HEK293T (cell line): Measurements from ENCODE around the gene SLC35F2.

Experiments
- CTCF ChIA-PET: fragments of 350-600 bp; formaldehyde crosslinking; extraction: SDS; loops from one replicate; lab custom pipeline; 2021; ENCODE audit warnings: antibody characterized with exemption, inconsistent platforms; lab: Yijun Ruan, JAX
- POLR2A ChIA-PET: fragments of 350-600 bp; formaldehyde crosslinking; extraction: SDS; loops from one replicate; lab custom pipeline; 2020; ENCODE audit warnings: antibody characterized with exemption, inconsistent platforms; lab: Yijun Ruan, JAX
- DNase-seq: peaks from one replicate; pipeline ENCODE4 v3.0.0; 2012; ENCODE audit warnings: mixed read lengths; ENCODE audit errors: extremely low spot score
- ARNT ChIP-seq: fragments of 450-650 bp; IDR thresholded peaks from 2 replicates; pipeline ENCODE4 v1.6.1; 2017; ENCODE audit warnings: mild to moderate bottlenecking
- BHLHE40 ChIP-seq: fragments of 450-650 bp; IDR thresholded peaks from 2 replicates; pipeline ENCODE4 v1.6.1; 2016; ENCODE audit warnings: mild to moderate bottlenecking, moderate library complexity, borderline replicate concordance
- CTBP1 ChIP-seq: fragments of 450-650 bp; IDR thresholded peaks from 2 replicates; pipeline ENCODE4 v1.6.1; 2016; ENCODE audit warnings: borderline replicate concordance
- ELF4 ChIP-seq: fragments of 450-650 bp; IDR thresholded peaks from 2 replicates; pipeline ENCODE4 v1.6.1; 2017; ENCODE audit warnings: antibody characterized with exemption
- FOXA1 ChIP-seq: fragments of 450-650 bp; IDR thresholded peaks from 2 replicates; pipeline ENCODE4 v1.6.1; 2016; ENCODE audit warnings: mild to moderate bottlenecking
- FOXK2 ChIP-seq: fragments of 450-650 bp; IDR thresholded peaks from 2 replicates; pipeline ENCODE4 v1.6.1; 2016; ENCODE audit warnings: mild to moderate bottlenecking
- FOXM1 ChIP-seq: fragments of 450-650 bp; IDR thresholded peaks from 2 replicates; pipeline ENCODE4 v1.6.1; 2017; ENCODE audit warnings: mild to moderate bottlenecking, borderline replicate concordance
- HDGF ChIP-seq: fragments of 450-650 bp; IDR thresholded peaks from 2 replicates; pipeline ENCODE4 v1.6.1; 2017; ENCODE audit warnings: antibody characterized with exemption, borderline replicate concordance
- L3MBTL2 ChIP-seq: fragments of 450-650 bp; conservative IDR thresholded peaks from 2 replicates; pipeline ENCODE4 v1.6.1; 2016; ENCODE audit warnings: mild to moderate bottlenecking
- LEF1 ChIP-seq: fragments of 450-650 bp; IDR thresholded peaks from 2 replicates; pipeline ENCODE4 v1.6.1; 2017; ENCODE audit warnings: mild to moderate bottlenecking, borderline replicate concordance
- NFRKB ChIP-seq: fragments of 450-650 bp; IDR thresholded peaks from 2 replicates; pipeline ENCODE4 v1.6.1; 2016; ENCODE audit warnings: mild to moderate bottlenecking, moderate library complexity
- PKNOX1 ChIP-seq: fragments of 450-650 bp; IDR thresholded peaks from 2 replicates; pipeline ENCODE4 v1.6.1; 2016
- SP1 ChIP-seq: fragments of 450-650 bp; IDR thresholded peaks from 2 replicates; pipeline ENCODE4 v1.6.1; 2017
- SUZ12 ChIP-seq: fragments of 450-650 bp; IDR thresholded peaks from 2 replicates; pipeline ENCODE4 v1.6.1; 2016; ENCODE audit warnings: mild to moderate bottlenecking
- TARDBP ChIP-seq: fragments of 450-650 bp; IDR thresholded peaks from 2 replicates; pipeline ENCODE4 v1.6.1; 2016
- ZNF384 ChIP-seq: fragments of 450-650 bp; IDR thresholded peaks from 2 replicates; pipeline ENCODE4 v1.6.1; 2016

SLC35F2 gene

GRCh38 chr11:107853070-107853469 is 5.5 kb downstream of the SLC35F2 start:
- POLR2A ChIA-PET: no interaction called here

GRCh38 chr11:107851704-107852310 is 6.8 kb downstream of the SLC35F2 start:
- TF ChIP-seq NFRKB (no peak), L3MBTL2 (no peak), FOXM1 (no peak), CTBP1 (no peak), SUZ12 (no peak), BHLHE40 (no peak), TARDBP (no peak), ZNF384 (no peak), FOXA1 (no peak), ARNT (no peak)
- ChIA-PET POLR2A (no interaction called here), CTCF (no interaction called here)
- no peak for DNase-seq

More at GRCh38 chr11:107853070-107853469, 5.5 kb downstream of the SLC35F2 start:
- CTCF ChIA-PET: no interaction called here
- TF ChIP-seq CTBP1: no peak
- no peak for TF ChIP-seq NFRKB
- no peak for TF ChIP-seq PKNOX1
- no peak for TF ChIP-seq SP1
- no peak for TF ChIP-seq FOXK2
- no peak for TF ChIP-seq SUZ12
- no peak for DNase-seq

- ChIA-PET POLR2A (no interaction called here), CTCF (no interaction called here)
- no peak for DNase-seq
- TF ChIP-seq NFRKB (no peak), PKNOX1 (no peak), LEF1 (no peak), FOXM1 (no peak), FOXK2 (no peak), ARNT (no peak), HDGF (no peak)
Observed at GRCh38 chr11:107849790-107850189, 8.8 kb downstream of the SLC35F2 start.

- CTCF ChIA-PET: no interaction called here
- POLR2A ChIA-PET: no interaction called here
- TF ChIP-seq HDGF (no peak), TARDBP (no peak), BHLHE40 (no peak), FOXM1 (no peak), NFRKB (no peak), L3MBTL2 (no peak), ELF4 (no peak), FOXA1 (no peak)
- DNase-seq: no peak
Observed at GRCh38 chr11:107848345-107848744, 10.2 kb downstream of the SLC35F2 start.

GRCh38 chr11:107847184-107847583 is 11.4 kb downstream of the SLC35F2 start:
- ChIA-PET CTCF (interaction anchor here (0.6 kb wide), 1 partner anchor 248 kb away, joined by 3 read pairs; no protein-coding TSS in a partner anchor), POLR2A (no interaction called here)
- TF ChIP-seq SP1: no peak
- no peak for DNase-seq

- ChIA-PET POLR2A (no interaction called here), CTCF (no interaction called here)
- TF ChIP-seq FOXK2 (no peak), HDGF (no peak), ZNF384 (no peak)
- DNase-seq: no peak
Observed at GRCh38 chr11:107844041-107844440, 14.5 kb downstream of the SLC35F2 start.

GRCh38 chr11:107842412-107843100 is 16.0 kb downstream of the SLC35F2 start:
- TF ChIP-seq TARDBP (no peak), BHLHE40 (no peak), HDGF (no peak), LEF1 (no peak), PKNOX1 (no peak), FOXM1 (no peak), ARNT (no peak), FOXA1 (no peak)
- CTCF ChIA-PET: no interaction called here
- no peak for DNase-seq
- POLR2A ChIA-PET: no interaction called here
